Natural killer cell (primary cell): ENCODE data around the gene RAVER2. TPM values are rescaled to one million over a fixed set of nuclear protein-coding genes. Genes with fewer than 3 reads are reported as not detected.

Source experiments
- ATAC-seq, 3 donors: fragments of 150-1000 bp in 2 of 3; fragments of 200-7000 bp in 1 of 3; cut with Tn5 transposase; 1 replicate in 1 of 3; 2 replicates in 2 of 3; pipeline ENCODE4 v1.10.0; 2021; ENCODE audit warnings: mild to moderate bottlenecking in 2 of 3, moderate library complexity in 2 of 3
- DNase-seq, 2 donors: peaks; one replicate each; pipeline versions ENCODE4 v3.0.0 to v3.0.0-alpha.2; 2013 to 2021; ENCODE audit warnings: mixed read lengths in 1 of 2
- H3K27ac ChIP-seq: one replicate; pipeline ENCODE4 v1.5.1; 2013; ENCODE audit warnings: mild to moderate bottlenecking, low read length
- H3K27me3 ChIP-seq: one replicate; pipeline ENCODE4 v1.6.1; 2013; ENCODE audit warnings: low read length; ENCODE audit not compliant: control insufficient read depth, insufficient read depth
- H3K36me3 ChIP-seq: one replicate; pipeline ENCODE4 v1.6.1; 2013; ENCODE audit warnings: low read length; ENCODE audit not compliant: control insufficient read depth, insufficient read depth
- H3K4me1 ChIP-seq: one replicate; pipeline ENCODE4 v1.6.1; 2013; ENCODE audit warnings: low read length; ENCODE audit not compliant: control insufficient read depth, insufficient read depth
- H3K4me3 ChIP-seq: one replicate; pipeline ENCODE4 v1.5.1; 2013; ENCODE audit warnings: low read length
- H3K9me3 ChIP-seq: one replicate; pipeline ENCODE4 v1.6.1; 2013; ENCODE audit warnings: low read length; ENCODE audit not compliant: control insufficient read depth, insufficient read depth
- H3K27ac Mint-ChIP-seq, 2 donors: one replicate each; pipeline ENCODE4 v1.8.0; 2022; ENCODE audit warnings: mild to moderate bottlenecking in 2 of 2, mixed read lengths in 2 of 2, moderate library complexity in 1 of 2
- H3K27me3 Mint-ChIP-seq, 2 donors: one replicate each; pipeline ENCODE4 v1.8.0; 2022; ENCODE audit warnings: low read depth in 2 of 2, mixed read lengths in 2 of 2
- H3K36me3 Mint-ChIP-seq: one replicate; pipeline ENCODE4 v1.8.0; 2022; ENCODE audit warnings: mixed read lengths
- H3K4me1 Mint-ChIP-seq, 2 donors: one replicate each; pipeline ENCODE4 v1.8.0; 2022; ENCODE audit warnings: mixed read lengths in 2 of 2
- H3K4me3 Mint-ChIP-seq: one replicate; pipeline ENCODE4 v1.8.0; 2022; ENCODE audit warnings: mild to moderate bottlenecking, moderate library complexity, mixed read lengths
- H3K9me3 Mint-ChIP-seq, 2 donors: one replicate each; pipeline ENCODE4 v1.8.0; 2022; ENCODE audit warnings: mixed read lengths in 2 of 2
- WGBS: methylation state at CpG from one replicate; pipeline ENCODE4 v1.1.7; 2013; ENCODE audit warnings: missing lambda C conversion rate; ENCODE audit not compliant: insufficient coverage; 5-methylcytosine and 5-hydroxymethylcytosine counted together
- intact Hi-C: fragments of 100-400 bp; cut with micrococcal nuclease; formaldehyde crosslinking; loops from one replicate; pipeline ENCODE4 v1.14.2; 2022
- total RNA-seq, 4 donors: library from RNA; stranded (reverse); fragments of 120-200 nt in 1 of 4; gene quantifications; one replicate each; pipeline versions ENCODE4 v1.2.3 to v1.2.4, GENCODE V29; 2013 to 2022
- TF ChIP-seq, protein P1 (sequence below): fragments of 200-600 bp; IDR thresholded peaks from one replicate; pipeline ENCODE4 v1.8.0; 2022; ENCODE audit warnings: antibody characterized with exemption

RAVER2 gene
- total RNA-seq, 3 donors from 2014 or later (not counting 1 experiment from before 2014, with no cell fraction given): 0.82 to 1.4 (median 1.2) TPM

DNA sequence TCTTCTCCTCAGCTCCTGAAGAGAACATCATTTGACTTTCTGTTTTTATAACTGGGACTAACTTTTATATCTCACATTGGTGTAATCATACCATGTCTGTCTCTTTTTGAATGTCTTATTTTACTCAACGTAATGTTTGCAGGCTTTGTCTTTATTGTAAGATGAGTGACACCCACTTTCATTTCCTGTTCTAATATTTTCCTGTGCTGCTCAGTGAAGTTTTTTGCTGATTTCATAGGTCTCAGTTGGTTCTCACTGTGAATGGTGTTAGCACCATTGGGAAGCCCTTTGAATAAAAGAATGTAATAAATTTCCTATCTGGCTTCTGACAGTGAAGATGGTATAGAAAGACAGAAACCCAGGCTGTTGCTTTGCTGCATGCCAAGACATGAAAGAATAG, 84.0 kb downstream of the RAVER2 start:
- ATAC-seq: peak in 2 of 3 donors; percentile 24 to 27
- WGBS: no CpG with 5 or more reads among the region's 1 CpG
- Mint-ChIP-seq H3K4me1 (peaks cover 50 to 51% of the 10 kb centered on the region in 2 donors), H3K36me3 (no peaks in the 10 kb centered on the region), H3K27ac (peak overlapping the region; percentile 86 to 89), H3K9me3 (no peaks in the 10 kb centered on the region), H3K4me3 (peak overlapping the region; percentile 69), H3K27me3 (no peaks in the 10 kb centered on the region)
- TF ChIP-seq, protein P1, sequence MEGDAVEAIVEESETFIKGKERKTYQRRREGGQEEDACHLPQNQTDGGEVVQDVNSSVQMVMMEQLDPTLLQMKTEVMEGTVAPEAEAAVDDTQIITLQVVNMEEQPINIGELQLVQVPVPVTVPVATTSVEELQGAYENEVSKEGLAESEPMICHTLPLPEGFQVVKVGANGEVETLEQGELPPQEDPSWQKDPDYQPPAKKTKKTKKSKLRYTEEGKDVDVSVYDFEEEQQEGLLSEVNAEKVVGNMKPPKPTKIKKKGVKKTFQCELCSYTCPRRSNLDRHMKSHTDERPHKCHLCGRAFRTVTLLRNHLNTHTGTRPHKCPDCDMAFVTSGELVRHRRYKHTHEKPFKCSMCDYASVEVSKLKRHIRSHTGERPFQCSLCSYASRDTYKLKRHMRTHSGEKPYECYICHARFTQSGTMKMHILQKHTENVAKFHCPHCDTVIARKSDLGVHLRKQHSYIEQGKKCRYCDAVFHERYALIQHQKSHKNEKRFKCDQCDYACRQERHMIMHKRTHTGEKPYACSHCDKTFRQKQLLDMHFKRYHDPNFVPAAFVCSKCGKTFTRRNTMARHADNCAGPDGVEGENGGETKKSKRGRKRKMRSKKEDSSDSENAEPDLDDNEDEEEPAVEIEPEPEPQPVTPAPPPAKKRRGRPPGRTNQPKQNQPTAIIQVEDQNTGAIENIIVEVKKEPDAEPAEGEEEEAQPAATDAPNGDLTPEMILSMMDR: no peak
- H3K27me3 ChIP-seq: no peaks in the 10 kb centered on the region
- peaks cover 33% of the 10 kb centered on the region for H3K36me3 ChIP-seq
- intact Hi-C loops: loop anchor here (10.0 kb wide), 1 partner anchor 84 kb away; the partner anchor contains the start of gene RAVER2
- H3K27ac ChIP-seq: peak overlapping the region; percentile 56
- DNase-seq: peak in 1 of 2 donors; percentile 30
- no peak overlapping the region for H3K4me3 ChIP-seq
- H3K9me3 ChIP-seq: no peaks in the 10 kb centered on the region
- H3K4me1 ChIP-seq: peaks cover 16% of the 10 kb centered on the region

DNA sequence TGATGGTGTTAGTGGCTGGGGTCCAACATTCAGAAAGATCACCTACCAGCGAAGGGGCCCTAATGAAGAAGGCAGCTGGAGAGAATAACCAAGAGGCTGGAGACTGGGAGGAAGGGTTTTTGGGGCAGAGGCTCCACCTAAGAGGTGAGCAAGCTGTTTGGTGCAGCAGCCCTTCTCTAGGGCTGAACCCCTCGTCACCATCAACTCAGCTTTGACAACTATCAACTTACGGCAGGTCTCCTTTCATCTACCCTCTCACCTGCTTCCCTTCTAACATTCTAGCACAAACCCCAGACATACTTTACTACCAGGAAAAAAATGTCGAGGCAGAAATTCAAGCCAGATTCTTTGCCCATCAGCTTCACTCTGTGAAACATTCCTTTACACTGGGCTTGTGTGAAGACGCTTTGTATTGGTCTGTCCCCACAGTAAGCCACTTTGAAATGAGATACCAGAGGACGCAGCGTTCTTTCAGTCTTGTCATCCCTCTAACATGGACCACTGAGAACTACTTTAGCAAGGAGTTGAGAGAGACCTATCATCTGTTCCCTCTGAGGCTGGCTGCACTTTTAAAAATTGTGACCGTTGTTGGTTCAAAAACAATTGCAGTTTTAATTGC, 84.6 kb downstream of the RAVER2 start:
- ATAC-seq: no peak

DNA sequence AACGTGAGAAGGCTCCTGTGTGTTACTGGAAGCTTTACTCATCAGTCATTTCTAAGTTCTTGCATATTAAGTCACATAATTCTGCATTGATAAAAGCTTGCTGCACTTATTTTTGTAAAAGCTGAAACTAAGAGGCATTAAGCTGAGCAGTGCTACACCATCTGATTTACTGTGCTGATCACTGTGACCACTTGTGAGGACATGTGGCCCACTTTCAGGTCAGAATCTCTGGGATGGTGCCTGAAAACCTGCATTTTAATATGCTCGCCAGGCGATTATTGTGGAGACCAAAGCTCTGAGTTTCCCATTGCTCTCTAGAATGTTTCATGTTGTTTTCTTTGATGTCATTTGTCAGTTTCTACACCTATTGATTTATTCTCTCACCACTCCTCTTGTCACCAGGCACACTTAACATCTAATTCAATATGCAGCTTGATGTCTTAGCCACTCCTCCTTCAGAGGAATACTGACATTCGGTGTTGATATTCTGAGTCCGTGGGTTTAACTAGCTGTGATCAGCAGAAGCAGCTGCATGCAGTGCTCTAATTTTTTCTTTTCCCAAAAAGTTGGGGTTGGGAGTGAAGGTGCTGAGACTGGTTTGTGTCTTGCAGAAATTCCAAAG, 85.3 kb downstream of the RAVER2 start:
- DNase-seq (peak in 1 of 2 donors; percentile 3), ATAC-seq (no peak)
- Histone ChIP-seq H3K27me3 (no peaks in the 10 kb centered on the region), H3K4me3 (no peak overlapping the region), H3K27ac (no peak overlapping the region), H3K4me1 (peaks cover 16% of the 10 kb centered on the region), H3K36me3 (peaks cover 45% of the 10 kb centered on the region), H3K9me3 (no peaks in the 10 kb centered on the region)
- WGBS: 93% methylated on average over 5 of the region's 5 CpGs
- H3K4me3 Mint-ChIP-seq: peak overlapping the region; percentile 29
- peaks cover 7% of the 10 kb centered on the region for H3K36me3 Mint-ChIP-seq
- H3K4me1 Mint-ChIP-seq: peaks cover 43 to 44% of the 10 kb centered on the region in 2 donors
- intact Hi-C loops: no loop called here
- peak overlapping the region; percentile 86 to 89 for H3K27ac Mint-ChIP-seq
- TF ChIP-seq, protein P1: no peak
- H3K27me3 Mint-ChIP-seq: no peaks in the 10 kb centered on the region
- no peaks in the 10 kb centered on the region for H3K9me3 Mint-ChIP-seq

More for the DNA sequence above, 84.6 kb downstream of the RAVER2 start:
- Histone ChIP-seq H3K4me3 (no peak overlapping the region), H3K27me3 (no peaks in the 10 kb centered on the region), H3K4me1 (peaks cover 16% of the 10 kb centered on the region), H3K9me3 (no peaks in the 10 kb centered on the region), H3K27ac (peak overlapping the region; percentile 56), H3K36me3 (peaks cover 40% of the 10 kb centered on the region)
- intact Hi-C loops: loop anchor here (10.0 kb wide), 1 partner anchor 85 kb away; the partner anchor contains the start of gene RAVER2
- H3K36me3 Mint-ChIP-seq: peaks cover 6% of the 10 kb centered on the region
- DNase-seq: peak in 1 of 2 donors; percentile 14
- no peaks in the 10 kb centered on the region for H3K27me3 Mint-ChIP-seq
- H3K4me1 Mint-ChIP-seq: peaks cover 44% of the 10 kb centered on the region in 2 donors
- peak overlapping the region; percentile 86 to 89 for H3K27ac Mint-ChIP-seq
- H3K4me3 Mint-ChIP-seq: no peak overlapping the region
- TF ChIP-seq, protein P1: no peak
- WGBS: 92% methylated on average over 8 of the region's 8 CpGs
- no peaks in the 10 kb centered on the region for H3K9me3 Mint-ChIP-seq
